HG03095 (cell line): ENCODE data around the gene VTCN1.
"Not testable (repeated sequence)": the region's sequence is repeated elsewhere in the genome, so short reads cannot be mapped to it uniquely, and the experiment has no call there.

Experiments
- ATAC-seq: cut with Tn5 transposase; IDR thresholded peaks from one replicate; pipeline ENCODE4 v1.9.1; 2021; ENCODE audit warnings: moderate library complexity; ENCODE audit not compliant: unreplicated experiment

VTCN1 gene

GRCh38 chr1:117169871-117170596 lies 40.7 kb downstream of the VTCN1 start:
- ATAC-seq: no peak

GRCh38 chr1:117167402-117167801 lies 43.3 kb downstream of the VTCN1 start:
- no peak for ATAC-seq

GRCh38 chr1:117166076-117166475 lies 44.7 kb downstream of the VTCN1 start:
- no peak for ATAC-seq

- no peak for ATAC-seq
Observed at GRCh38 chr1:117164209-117164608, 46.5 kb downstream of the VTCN1 start.

GRCh38 chr1:117162816-117163215 lies 47.9 kb downstream of the VTCN1 start:
- no peak for ATAC-seq

- no peak for ATAC-seq
Observed at GRCh38 chr1:117161887-117162286, 48.8 kb downstream of the VTCN1 start.

- not testable (repeated sequence) for ATAC-seq
Observed at GRCh38 chr1:117151305-117151704, 59.4 kb downstream of the VTCN1 start.

- ATAC-seq: no peak
Observed at GRCh38 chr1:117150316-117150715, 60.4 kb downstream of the VTCN1 start.

GRCh38 chr1:117147856-117148588 lies 62.7 kb downstream of the VTCN1 start:
- ATAC-seq: no peak

- ATAC-seq: no peak
Observed at GRCh38 chr1:117147341-117147831, 63.3 kb downstream of the VTCN1 start.

GRCh38 chr1:117146575-117147340 lies 64.0 kb downstream of the VTCN1 start:
- ATAC-seq: no peak

- no peak for ATAC-seq
Observed at GRCh38 chr1:117146072-117146471, 64.7 kb downstream of the VTCN1 start.

- ATAC-seq: no peak
Observed at GRCh38 chr1:117143871-117144270, 66.9 kb downstream of the VTCN1 start.

GRCh38 chr1:117143172-117143571 lies 67.6 kb downstream of the VTCN1 start:
- no peak for ATAC-seq

- no peak for ATAC-seq
Observed at GRCh38 chr1:117142200-117142599, 68.5 kb downstream of the VTCN1 start.

- ATAC-seq: no peak
Observed at GRCh38 chr1:117138561-117138960, 72.2 kb downstream of the VTCN1 start.

GRCh38 chr1:117138106-117138505 lies 72.6 kb downstream of the VTCN1 start:
- ATAC-seq: no peak

- no peak for ATAC-seq
Observed at GRCh38 chr1:117137281-117137855, 73.4 kb downstream of the VTCN1 start.

- no peak for ATAC-seq
Observed at GRCh38 chr1:117136749-117137148, 74.0 kb downstream of the VTCN1 start.

GRCh38 chr1:117135329-117135728 lies 75.4 kb downstream of the VTCN1 start:
- ATAC-seq: no peak

- ATAC-seq: no peak
Observed at GRCh38 chr1:117130526-117130925, 80.2 kb downstream of the VTCN1 start.
